ENCODE measurements around the gene HOMER3. TPM values are rescaled to one million over a fixed set of nuclear protein-coding genes. Genes with fewer than 3 reads are reported as not detected.

HOMER3 gene
- polyA plus RNA-seq, 1 donor from 2014 or later, result 83.6 TPM

GRCh38 chr19:18942692-18943091 lies 1.7 kb upstream of the HOMER3 start:
- H3K27ac ChIP-seq (ENCODE audit: low read length), result no peak overlapping the region

GRCh38 chr19:18941628-18942354 lies 774 bp upstream of the HOMER3 start:
- H3K27ac ChIP-seq (ENCODE audit: low read length), result peak overlapping the region; percentile 5
- H3K9me3 ChIP-seq (ENCODE audit: low read length), result no peaks in the 10 kb centered on the region
- peaks cover 3% of the 10 kb centered on the region for H3K79me2 ChIP-seq (replicated peaks; ENCODE audit: insufficient read depth, low read length)
- peak overlapping the region; percentile 56 for H2AFZ ChIP-seq (ENCODE audit: low read depth, low read length)
- no peaks in the 10 kb centered on the region for H4K20me1 ChIP-seq (ENCODE audit: insufficient read depth)
- H3K36me3 ChIP-seq (ENCODE audit: insufficient read depth, low read length), result no peaks in the 10 kb centered on the region
- H3K9me2 ChIP-seq (ENCODE audit: insufficient read depth, low read length), result no peaks in the 10 kb centered on the region
- H3K4me3 ChIP-seq (ENCODE audit: low read length), result peak overlapping the region; percentile 61
- no peaks in the 10 kb centered on the region for H3K27me3 ChIP-seq (ENCODE audit: insufficient read depth, low read depth, low read length)
- H3K9ac ChIP-seq (ENCODE audit: low read length), result peak overlapping the region; percentile 55
- TF ChIP-seq, protein P1, sequence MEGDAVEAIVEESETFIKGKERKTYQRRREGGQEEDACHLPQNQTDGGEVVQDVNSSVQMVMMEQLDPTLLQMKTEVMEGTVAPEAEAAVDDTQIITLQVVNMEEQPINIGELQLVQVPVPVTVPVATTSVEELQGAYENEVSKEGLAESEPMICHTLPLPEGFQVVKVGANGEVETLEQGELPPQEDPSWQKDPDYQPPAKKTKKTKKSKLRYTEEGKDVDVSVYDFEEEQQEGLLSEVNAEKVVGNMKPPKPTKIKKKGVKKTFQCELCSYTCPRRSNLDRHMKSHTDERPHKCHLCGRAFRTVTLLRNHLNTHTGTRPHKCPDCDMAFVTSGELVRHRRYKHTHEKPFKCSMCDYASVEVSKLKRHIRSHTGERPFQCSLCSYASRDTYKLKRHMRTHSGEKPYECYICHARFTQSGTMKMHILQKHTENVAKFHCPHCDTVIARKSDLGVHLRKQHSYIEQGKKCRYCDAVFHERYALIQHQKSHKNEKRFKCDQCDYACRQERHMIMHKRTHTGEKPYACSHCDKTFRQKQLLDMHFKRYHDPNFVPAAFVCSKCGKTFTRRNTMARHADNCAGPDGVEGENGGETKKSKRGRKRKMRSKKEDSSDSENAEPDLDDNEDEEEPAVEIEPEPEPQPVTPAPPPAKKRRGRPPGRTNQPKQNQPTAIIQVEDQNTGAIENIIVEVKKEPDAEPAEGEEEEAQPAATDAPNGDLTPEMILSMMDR (IDR thresholded peaks at IDR 0.05; ENCODE audit: poor library complexity, severe bottlenecking), result no peak
- TF ChIP-seq REST (IDR thresholded peaks at IDR 0.05; ENCODE audit: borderline replicate concordance) (no peak), RAD21 (conservative IDR thresholded peaks at IDR 0.05) (no peak)
- H3K4me2 ChIP-seq (ENCODE audit: low read length), result no peak overlapping the region
- no peaks in the 10 kb centered on the region for H3F3A ChIP-seq (ENCODE audit: insufficient read depth, low read length, poor library complexity, severe bottlenecking)

More at GRCh38 chr19:18942692-18943091, 1.7 kb upstream of the HOMER3 start:
- Histone ChIP-seq H3K36me3 (ENCODE audit: insufficient read depth, low read length) (no peaks in the 10 kb centered on the region), H3K9me2 (ENCODE audit: insufficient read depth, low read length) (no peaks in the 10 kb centered on the region), H3K4me3 (ENCODE audit: low read length) (no peak overlapping the region), H3K79me2 (replicated peaks; ENCODE audit: insufficient read depth, low read length) (peaks cover 3% of the 10 kb centered on the region), H3K9ac (ENCODE audit: low read length) (no peak overlapping the region), H3F3A (ENCODE audit: insufficient read depth, low read length, poor library complexity, severe bottlenecking) (no peaks in the 10 kb centered on the region), H3K27me3 (ENCODE audit: insufficient read depth, low read depth, low read length) (no peaks in the 10 kb centered on the region), H3K4me2 (ENCODE audit: low read length) (no peak overlapping the region), H2AFZ (ENCODE audit: low read depth, low read length) (no peak overlapping the region), H3K9me3 (ENCODE audit: low read length) (no peaks in the 10 kb centered on the region), H4K20me1 (ENCODE audit: insufficient read depth) (no peaks in the 10 kb centered on the region)
- no peak for TF ChIP-seq EP300 (conservative IDR thresholded peaks at IDR 0.05; ENCODE audit: poor library complexity, severe bottlenecking)
- no peak for TF ChIP-seq RAD21 (conservative IDR thresholded peaks at IDR 0.05)

- Histone ChIP-seq H3K9ac (ENCODE audit: low read length) (peak overlapping the region; percentile 70), H3K9me2 (ENCODE audit: insufficient read depth, low read length) (no peaks in the 10 kb centered on the region), H3K79me2 (replicated peaks; ENCODE audit: insufficient read depth, low read length) (peaks cover 3% of the 10 kb centered on the region), H2AFZ (ENCODE audit: low read depth, low read length) (peak overlapping the region; percentile 51), H3K4me3 (ENCODE audit: low read length) (peak overlapping the region; percentile 84), H4K20me1 (ENCODE audit: insufficient read depth) (no peaks in the 10 kb centered on the region), H3K27me3 (ENCODE audit: insufficient read depth, low read depth, low read length) (no peaks in the 10 kb centered on the region), H3K4me2 (ENCODE audit: low read length) (peak overlapping the region; percentile 65), H3K27ac (ENCODE audit: low read length) (no peak overlapping the region), H3F3A (ENCODE audit: insufficient read depth, low read length, poor library complexity, severe bottlenecking) (no peaks in the 10 kb centered on the region), H3K9me3 (ENCODE audit: low read length) (no peaks in the 10 kb centered on the region), H3K36me3 (ENCODE audit: insufficient read depth, low read length) (no peaks in the 10 kb centered on the region)
- TF ChIP-seq TAF1 (IDR thresholded peaks at IDR 0.05; ENCODE audit: low read depth), result no peak
- TF ChIP-seq MXI1 (conservative IDR thresholded peaks at IDR 0.05; ENCODE audit: poor library complexity, severe bottlenecking), result no peak
- no peak for TF ChIP-seq REST (IDR thresholded peaks at IDR 0.05; ENCODE audit: borderline replicate concordance)
- TF ChIP-seq EZH2 (IDR thresholded peaks at IDR 0.05; ENCODE audit: borderline replicate concordance, insufficient read depth, low read length, poor library complexity, severe bottlenecking), result no peak
- TF ChIP-seq EP300 (conservative IDR thresholded peaks at IDR 0.05; ENCODE audit: poor library complexity, severe bottlenecking), result no peak
- TF ChIP-seq, protein P1 (IDR thresholded peaks at IDR 0.05; ENCODE audit: poor library complexity, severe bottlenecking), result no peak
Observed at GRCh38 chr19:18939922-18940768, 872 bp downstream of the HOMER3 start.
